ENCODE measurements around the gene RAMAC.
A peak's percentile ranks its signal among the peaks of the same experiment; 100 is the strongest.
"Not testable (repeated sequence)": the region's sequence is repeated elsewhere in the genome, so short reads cannot be mapped to it uniquely, and the experiment has no call there.

RAMAC gene

GRCh38 chr15:82969353-82969752 lies 16.7 kb upstream of the RAMAC start:
- no peak for DNase-seq

- no peak for DNase-seq
Measured at GRCh38 chr15:82970078-82970686, 15.8 kb upstream of the RAMAC start.

- no peak for DNase-seq
Measured at GRCh38 chr15:82970696-82971095, 15.3 kb upstream of the RAMAC start.

GRCh38 chr15:82971218-82971984 lies 14.6 kb upstream of the RAMAC start:
- DNase-seq = no peak

- no peak for DNase-seq
Measured at GRCh38 chr15:82972990-82973389, 13.0 kb upstream of the RAMAC start.

- no peak for DNase-seq
Measured at GRCh38 chr15:82977076-82977475, 8.9 kb upstream of the RAMAC start.

GRCh38 chr15:82978438-82978837 lies 7.6 kb upstream of the RAMAC start:
- DNase-seq = no peak

GRCh38 chr15:82979726-82980125 lies 6.3 kb upstream of the RAMAC start:
- DNase-seq = no peak

GRCh38 chr15:82980981-82981380 lies 5.0 kb upstream of the RAMAC start:
- no peak for DNase-seq

- DNase-seq = no peak
Measured at GRCh38 chr15:82986442-82986780, 401 bp downstream of the RAMAC start.

GRCh38 chr15:82992436-82992998 lies 6.5 kb downstream of the RAMAC start:
- no peak for DNase-seq

GRCh38 chr15:82993144-82993543 lies 7.1 kb downstream of the RAMAC start:
- DNase-seq = no peak

- no peak for DNase-seq
Measured at GRCh38 chr15:82995076-82995475, 9.1 kb downstream of the RAMAC start.

- DNase-seq = no peak
Measured at GRCh38 chr15:82995938-82996337, 9.9 kb downstream of the RAMAC start.

- DNase-seq = no peak
Measured at GRCh38 chr15:82999426-82999825, 13.4 kb downstream of the RAMAC start.

- DNase-seq = peak; percentile 3
Measured at GRCh38 chr15:82999905-83000671, 14.1 kb downstream of the RAMAC start.

- DNase-seq = not testable (repeated sequence)
Measured at GRCh38 chr15:83000672-83001031, 14.6 kb downstream of the RAMAC start.

GRCh38 chr15:83010709-83011270 lies 24.8 kb downstream of the RAMAC start:
- peak; percentile 32 for DNase-seq

- DNase-seq = peak; percentile 84
Measured at GRCh38 chr15:83011271-83012075, 25.5 kb downstream of the RAMAC start, which contains the start of gene C15orf40. C15orf40 (minus strand) TSS chr15:83011639; CDS start chr15:83011607, 32 bp downstream.

- DNase-seq = no peak
Measured at GRCh38 chr15:83012076-83012426, 26.0 kb downstream of the RAMAC start.

GRCh38 chr15:83012636-83013035 lies 26.6 kb downstream of the RAMAC start:
- DNase-seq = no peak

GRCh38 chr15:83014205-83014653 lies 28.2 kb downstream of the RAMAC start:
- DNase-seq = no peak

All from NCI-H1092 (cell line).